OCI-LY7 (cell line): ENCODE measurements around the gene HELB. TPM values are rescaled to one million over a fixed set of nuclear protein-coding genes. Genes with fewer than 3 reads are reported as not detected.

ENCODE experiments used
- BruUV-seq: library from RNA; stranded (reverse); fragments of 400-500 nt; replicated peaks from 2 replicates; lab custom pipeline; 2021; lab: Mats Ljungman, UMichigan
- CTCF ChIA-PET: fragments of 300-600 bp; sonication (Branson Sonifier 250); formaldehyde crosslinking; loops from one replicate; lab custom pipeline; 2022; ENCODE audit warnings: antibody characterized with exemption; ENCODE audit not compliant: unreplicated experiment; lab: Charles Lee
- POLR2A ChIA-PET: fragments of 300-600 bp; sonication (Branson Sonifier 250); formaldehyde crosslinking; loops from one replicate; lab custom pipeline; 2022; ENCODE audit warnings: antibody characterized with exemption; lab: Charles Lee
- DNase-seq: peaks from one replicate; pipeline ENCODE4 v3.0.0-alpha.2; 2015; ENCODE audit warnings: low spot score
- H2AFZ ChIP-seq: fragments of 200-600 bp; sonication (generic), shearing (Covaris generic); 2 replicates; pipeline ENCODE4 v1.6.1; 2014; ENCODE audit warnings: mild to moderate bottlenecking, antibody characterized with exemption, low read length, moderate library complexity
- H3K27ac ChIP-seq: fragments of 200-600 bp; sonication (generic); 2 replicates; pipeline ENCODE4 v1.5.1; 2014; ENCODE audit warnings: mixed run types, low read depth, mild to moderate bottlenecking, moderate library complexity, low read length, inconsistent platforms; ENCODE audit not compliant: poor library complexity, severe bottlenecking
- H3K36me3 ChIP-seq: fragments of 200-600 bp; sonication (generic); 2 replicates; pipeline ENCODE4 v1.6.1; 2014; ENCODE audit warnings: mild to moderate bottlenecking, antibody characterized with exemption, low read length, moderate library complexity, mixed read lengths; ENCODE audit not compliant: insufficient read depth
- H3K4me1 ChIP-seq: fragments of 200-600 bp; sonication (generic); 2 replicates; pipeline ENCODE4 v1.5.1; 2014; ENCODE audit warnings: mild to moderate bottlenecking, low read length; ENCODE audit not compliant: insufficient read depth, poor library complexity, severe bottlenecking
- H3K4me2 ChIP-seq: fragments of 200-600 bp; sonication (generic); 2 replicates; pipeline ENCODE4 v1.6.1; 2014; ENCODE audit warnings: mild to moderate bottlenecking, low read length
- H3K4me3 ChIP-seq: fragments of 200-600 bp; sonication (generic); 2 replicates; pipeline ENCODE4 v1.5.1; 2014; ENCODE audit warnings: mild to moderate bottlenecking, low read depth, low read length; ENCODE audit not compliant: poor library complexity, severe bottlenecking
- H3K79me2 ChIP-seq: fragments of 200-600 bp; sonication (generic); 2 replicates; pipeline ENCODE4 v1.6.1; 2016; ENCODE audit warnings: low read depth, mild to moderate bottlenecking, low read length, moderate library complexity, mixed read lengths; ENCODE audit not compliant: insufficient read depth
- H3K9me2 ChIP-seq: fragments of 200-600 bp; sonication (generic); 2 replicates; pipeline ENCODE4 v1.6.1; 2016; ENCODE audit warnings: mild to moderate bottlenecking, low read length, mixed read lengths; ENCODE audit not compliant: insufficient read depth
- H3K9me3 ChIP-seq: fragments of 200-600 bp; sonication (generic); 2 replicates; pipeline ENCODE4 v1.6.1; 2014; ENCODE audit warnings: mild to moderate bottlenecking, mixed run types, low read length, mixed read lengths
- H4K20me1 ChIP-seq: fragments of 200-600 bp; sonication (generic); 2 replicates; pipeline ENCODE4 v1.6.1; 2014; ENCODE audit warnings: mild to moderate bottlenecking, antibody characterized with exemption, low read length, moderate library complexity, mixed read lengths; ENCODE audit not compliant: insufficient read depth
- CTCF ChIP-seq: fragments of 200-600 bp; sonication (generic); conservative IDR thresholded peaks from 2 replicates; pipeline ENCODE4 v1.5.1; 2014; ENCODE audit warnings: mild to moderate bottlenecking, antibody characterized with exemption, low read length, moderate library complexity, mixed read lengths
- EZH2phosphoT487 ChIP-seq: fragments of 200-600 bp; sonication (generic); IDR thresholded peaks from 2 replicates; pipeline ENCODE4 v1.6.1; 2018; ENCODE audit warnings: low read depth, borderline replicate concordance, mild to moderate bottlenecking, mixed run types, antibody characterized with exemption, low read length, moderate library complexity, mixed read lengths
- intact Hi-C: fragments of 100-400 bp; cut with micrococcal nuclease; formaldehyde crosslinking; loops from one replicate; pipeline ENCODE4 v1.10.0; 2022; ENCODE audit not compliant: unreplicated experiment
- total RNA-seq, 2 experiments: library from RNA; depleted of rRNA in 1 of 2; stranded (reverse); fragments of >200 nt in 1 of 2; shearing (Covaris generic) in 1 of 2; gene quantifications; 2 replicates each; pipeline ENCODE4 v1.2.3, GENCODE V29; 2014 to 2022

The HELB gene
- total RNA-seq, 2 experiments from 2014 or later = 6.0 to 7.5 TPM

DNA sequence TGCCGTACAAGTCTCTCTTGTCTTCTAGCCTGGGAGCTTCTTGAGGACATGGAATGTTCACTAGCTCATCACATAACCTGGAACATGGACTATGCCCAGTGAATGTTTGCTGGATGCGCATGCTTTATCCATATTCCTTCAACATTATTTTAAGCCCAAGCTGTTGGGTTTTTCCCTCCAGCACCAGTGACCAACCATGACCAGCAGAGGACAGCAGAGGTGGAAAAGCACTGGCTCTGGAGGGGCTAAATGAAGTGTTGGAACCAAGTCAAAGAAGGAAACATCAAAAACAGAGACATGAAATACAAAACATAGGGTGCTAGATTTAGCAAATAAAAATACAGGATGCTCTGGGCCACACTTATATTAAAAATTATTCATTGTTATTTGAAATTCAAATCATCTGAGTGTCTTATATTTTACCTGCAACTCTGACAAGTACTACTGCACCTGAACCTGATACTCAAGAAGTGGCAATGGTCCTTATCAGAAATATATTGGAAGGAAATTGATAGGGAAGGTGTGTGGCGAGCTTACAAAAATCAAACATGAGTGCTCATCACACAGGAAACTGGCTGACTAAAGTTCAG is 23.1 kb upstream of the HELB start:
- H3K4me1 ChIP-seq = no peaks in the 10 kb centered on the region
- H4K20me1 ChIP-seq = no peaks in the 10 kb centered on the region
- no peak overlapping the region for H3K4me3 ChIP-seq
- TF ChIP-seq CTCF (peak; percentile 71), EZH2phosphoT487 (no peak)
- no peaks in the 10 kb centered on the region for H3K79me2 ChIP-seq
- no peak overlapping the region for H2AFZ ChIP-seq
- H3K9me2 ChIP-seq = no peaks in the 10 kb centered on the region
- no peak for DNase-seq
- POLR2A ChIA-PET = interaction anchor here (0.7 kb wide), 1 partner anchor 48 kb away, joined by 3 read pairs; no protein-coding TSS in a partner anchor
- CTCF ChIA-PET = interaction anchor here (0.6 kb wide), 1 partner anchor 265 kb away, joined by 3 read pairs; no protein-coding TSS in a partner anchor
- no peak overlapping the region for H3K27ac ChIP-seq
- BruUV-seq = no TSS peak
- intact Hi-C loops = loop anchor here (10.0 kb wide), 1 partner anchor 126 kb away; no protein-coding TSS in a partner anchor
- no peaks in the 10 kb centered on the region for H3K36me3 ChIP-seq
- H3K4me2 ChIP-seq = no peak overlapping the region
- peaks cover 5% of the 10 kb centered on the region; the same call in 1 of the 2 replicates for H3K9me3 ChIP-seq

DNA sequence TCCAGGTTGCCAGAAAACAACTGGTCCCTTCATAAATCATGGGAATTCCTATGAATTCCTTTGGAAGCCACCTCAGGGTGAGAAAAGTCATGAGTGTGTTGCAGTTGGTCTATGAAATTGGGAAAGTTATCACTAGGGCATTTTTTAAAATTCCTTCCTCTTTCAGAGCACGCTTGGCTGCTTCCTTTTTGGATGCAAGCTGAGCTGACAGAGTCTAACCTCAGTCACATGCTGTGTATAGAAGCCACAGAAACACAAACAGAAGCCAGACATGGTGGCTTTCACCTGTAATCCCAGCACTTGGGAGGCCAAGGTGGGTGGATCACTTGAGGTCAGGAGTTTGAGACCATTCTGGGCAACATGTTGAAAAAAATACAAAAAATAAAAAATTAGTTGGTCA is 21.7 kb upstream of the HELB start:
- POLR2A ChIA-PET = no interaction called here

More for the DNA sequence above, 21.7 kb upstream of the HELB start:
- Histone ChIP-seq H3K27ac (no peak overlapping the region), H3K4me3 (no peak overlapping the region), H3K79me2 (no peaks in the 10 kb centered on the region), H4K20me1 (no peaks in the 10 kb centered on the region), H2AFZ (no peak overlapping the region), H3K4me1 (no peaks in the 10 kb centered on the region), H3K4me2 (no peak overlapping the region), H3K9me2 (no peaks in the 10 kb centered on the region), H3K36me3 (no peaks in the 10 kb centered on the region), H3K9me3 (peaks cover 5% of the 10 kb centered on the region; the same call in 1 of the 2 replicates)
- no TSS peak for BruUV-seq
- TF ChIP-seq CTCF (no peak), EZH2phosphoT487 (no peak)
- intact Hi-C loops = no loop called here
- CTCF ChIA-PET = no interaction called here
- DNase-seq = no peak
